Inflammatory macrophage treated with lipopolysaccharide for 4 hours (primary cell): ENCODE results near the gene MMP26.
"Not testable (repeated sequence)": the region's sequence is repeated elsewhere in the genome, so short reads cannot be mapped to it uniquely, and the experiment has no call there.

ENCODE experiments used
- DNase-seq: peaks from one replicate; pipeline ENCODE4 v3.0.0-alpha.2; 2020

MMP26 gene

GRCh38 chr11:4704054-4704789 is at the start of gene MMP26:
MMP26 (plus strand) TSS chr11:4704784.
- DNase-seq: no peak

DNA sequence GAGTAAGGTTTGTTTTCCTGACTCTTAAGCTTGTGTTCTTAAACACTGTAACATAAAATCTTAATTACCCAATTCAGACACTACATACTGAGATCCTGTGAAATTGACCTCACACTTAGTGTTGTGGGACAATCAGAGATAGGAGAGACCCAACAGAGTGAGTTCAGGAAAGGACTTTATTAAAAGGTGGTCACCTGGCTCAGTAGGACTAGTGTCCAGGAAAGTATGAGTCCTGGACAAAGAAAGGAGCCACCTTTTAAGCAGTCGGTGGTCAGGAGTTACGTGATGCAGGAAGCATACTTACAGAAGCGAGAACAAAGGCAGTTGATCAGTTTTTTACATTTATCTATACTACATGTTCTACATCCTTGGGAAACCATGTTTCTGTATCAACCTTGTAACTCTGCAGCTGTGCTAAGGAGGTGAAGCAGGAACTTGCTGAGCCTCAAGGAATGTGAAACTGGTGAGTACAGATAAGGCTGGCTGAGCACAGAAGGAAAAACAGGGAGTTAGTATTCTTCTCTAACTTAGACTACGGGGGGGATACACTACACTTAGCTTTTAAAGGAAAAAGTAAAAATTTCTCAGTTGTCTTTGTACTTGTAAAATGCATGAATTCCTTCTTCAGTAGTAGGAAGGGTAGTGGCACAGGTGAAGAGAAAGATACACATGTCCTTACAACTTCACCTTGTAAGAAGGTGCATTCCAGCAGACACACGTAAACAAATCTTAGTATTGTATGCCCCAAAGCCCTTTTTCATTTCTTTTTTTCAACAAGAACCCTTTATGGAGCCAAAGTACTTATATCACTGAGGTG is 45.7 kb upstream of the MMP26 start:
- no peak for DNase-seq

GRCh38 chr11:4662876-4663275 is 41.7 kb upstream of the MMP26 start:
- no peak for DNase-seq

DNA sequence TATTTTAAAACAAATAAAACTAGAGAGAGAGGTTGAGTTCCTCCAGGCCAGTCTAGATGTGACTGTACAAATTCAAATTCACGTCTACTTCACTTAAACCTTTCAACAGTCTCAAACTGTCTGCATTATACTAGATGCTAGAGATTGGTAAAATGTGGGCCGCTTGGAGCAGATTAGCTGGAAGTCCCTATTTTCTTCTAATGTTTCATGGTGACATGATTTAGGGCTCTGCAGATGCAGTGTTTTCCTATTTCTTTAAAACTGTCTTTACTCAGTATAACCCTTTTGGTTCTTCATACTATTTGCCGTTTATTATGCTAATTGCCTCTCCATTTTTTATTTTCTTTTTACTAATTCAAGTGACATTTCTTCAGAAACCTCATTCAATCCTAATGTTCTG is 40.4 kb upstream of the MMP26 start:
- no peak for DNase-seq

GRCh38 chr11:4664786-4665185 is 39.8 kb upstream of the MMP26 start:
- DNase-seq: no peak

GRCh38 chr11:4665424-4665823 is 39.2 kb upstream of the MMP26 start:
- no peak for DNase-seq

- DNase-seq: no peak
Measured at GRCh38 chr11:4671741-4672140, 32.8 kb upstream of the MMP26 start.

DNA sequence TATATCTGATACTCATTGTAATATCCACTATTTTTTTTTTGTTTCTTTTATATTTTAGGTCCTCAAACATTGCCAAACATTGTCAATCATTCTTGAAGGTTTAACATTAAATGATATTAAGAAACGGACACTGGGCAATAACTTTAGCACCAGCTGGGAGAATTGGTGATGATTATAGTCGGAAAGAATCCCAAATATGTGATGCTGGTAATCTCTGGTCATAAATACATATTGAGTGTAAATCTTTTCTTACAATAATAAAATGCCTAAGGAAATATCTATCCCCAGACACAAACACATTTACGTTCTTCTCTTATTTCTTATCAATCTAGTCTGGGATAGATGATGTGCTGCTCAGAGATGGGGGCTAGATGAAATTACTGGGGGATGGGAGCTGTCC is 32.1 kb upstream of the MMP26 start:
- no peak for DNase-seq

DNA sequence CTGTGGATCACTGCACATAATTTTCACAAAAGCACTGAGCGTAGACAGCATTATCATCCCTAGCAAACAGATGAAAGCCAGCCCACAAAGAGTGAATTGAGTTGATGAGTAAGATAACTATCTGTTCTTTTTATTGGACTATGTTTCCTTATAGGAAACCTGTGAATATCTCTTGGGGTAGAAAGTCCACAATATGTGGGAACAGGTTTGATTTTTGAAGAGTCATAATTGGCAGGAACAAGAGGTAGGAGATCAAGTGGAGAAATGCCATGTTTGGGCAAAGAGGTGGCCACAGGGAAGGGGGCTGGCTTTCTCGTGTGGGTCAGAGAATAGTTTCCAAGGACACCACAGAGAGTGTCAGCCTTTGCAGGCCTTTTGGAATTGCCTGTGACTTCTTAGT is 30.8 kb upstream of the MMP26 start:
- no peak for DNase-seq

DNA sequence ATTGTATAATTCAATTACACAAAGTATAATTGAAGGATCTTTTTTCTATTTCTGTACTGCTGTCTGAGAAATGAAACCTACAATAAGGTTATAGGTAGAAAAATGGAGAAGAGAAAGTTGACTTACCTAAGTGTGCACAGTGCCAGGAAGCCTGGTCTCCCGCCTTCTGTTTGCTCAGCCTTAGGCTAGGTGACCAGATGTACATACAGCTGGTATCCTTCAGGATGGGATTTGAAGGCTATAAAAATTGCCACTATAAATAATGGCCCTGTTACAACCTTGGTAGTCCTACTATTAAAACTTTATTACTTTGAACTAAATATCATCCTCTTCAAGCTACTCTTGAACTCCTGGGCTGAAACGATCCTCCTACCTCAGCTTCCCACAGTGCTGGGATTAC is 26.6 kb upstream of the MMP26 start:
- DNase-seq: no peak

- DNase-seq: no peak
Measured at GRCh38 chr11:4680341-4680740, 24.2 kb upstream of the MMP26 start.

GRCh38 chr11:4682623-4683419 is 21.8 kb upstream of the MMP26 start:
- no peak for DNase-seq

DNA sequence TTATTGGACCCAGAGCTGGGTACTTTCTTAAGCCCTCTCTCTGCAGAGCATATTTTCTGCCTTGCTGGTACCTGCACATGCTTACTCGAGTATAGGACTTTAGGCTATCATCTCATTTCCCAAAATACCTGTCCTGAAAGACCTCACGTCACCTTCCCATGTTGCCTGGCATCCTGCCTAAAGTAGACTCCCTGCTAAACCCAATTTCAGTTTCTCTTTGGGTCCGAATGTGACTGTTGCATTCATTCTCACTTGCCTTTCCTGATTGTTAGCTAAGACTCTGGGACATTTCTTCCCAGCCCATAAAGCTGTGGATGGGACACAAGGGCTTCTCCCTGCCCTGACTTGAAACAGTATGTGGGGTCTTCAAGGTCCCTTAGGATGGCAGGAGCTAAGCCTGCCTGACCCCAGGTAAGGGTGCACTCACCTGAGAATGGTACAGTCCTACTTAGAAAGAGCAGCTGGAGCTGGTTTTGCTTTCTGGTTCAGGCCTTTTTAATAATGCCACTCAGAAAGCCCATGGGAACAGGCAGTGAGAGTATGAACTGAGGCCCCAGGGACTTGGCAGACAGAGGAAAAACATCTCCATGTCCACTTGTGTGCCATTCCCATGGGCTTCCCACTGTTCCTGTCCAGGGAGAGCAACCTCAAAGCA is 19.8 kb upstream of the MMP26 start:
- no peak for DNase-seq

- DNase-seq: no peak
Measured at GRCh38 chr11:4695442-4695841, 9.1 kb upstream of the MMP26 start.

DNA sequence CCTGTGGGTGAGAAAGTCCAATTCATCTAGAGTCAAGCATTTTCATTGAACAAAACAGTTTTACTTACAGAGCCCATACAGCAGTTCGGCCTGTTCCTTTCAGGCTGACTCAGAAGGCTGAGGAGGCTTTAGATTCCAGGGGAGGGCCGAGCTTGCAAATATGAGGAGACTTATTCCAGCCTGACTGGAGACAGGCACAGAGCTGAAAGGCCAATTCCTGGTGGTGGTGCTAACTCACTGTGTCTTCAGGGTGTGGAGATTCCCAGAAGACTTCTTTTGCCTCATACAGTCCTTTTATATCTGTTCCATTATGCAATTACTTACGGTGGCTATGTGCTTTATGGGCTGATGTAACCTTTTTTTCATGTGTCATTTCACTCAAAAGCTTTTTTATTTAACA is 7.0 kb upstream of the MMP26 start, which contains the start of gene OR51E2:
Gene OR51E2 (minus strand): TSS at position 269 of the 400 bp plus-strand sequence. CDS start 15,142 bp downstream, outside the sequence.
- DNase-seq: no peak

DNA sequence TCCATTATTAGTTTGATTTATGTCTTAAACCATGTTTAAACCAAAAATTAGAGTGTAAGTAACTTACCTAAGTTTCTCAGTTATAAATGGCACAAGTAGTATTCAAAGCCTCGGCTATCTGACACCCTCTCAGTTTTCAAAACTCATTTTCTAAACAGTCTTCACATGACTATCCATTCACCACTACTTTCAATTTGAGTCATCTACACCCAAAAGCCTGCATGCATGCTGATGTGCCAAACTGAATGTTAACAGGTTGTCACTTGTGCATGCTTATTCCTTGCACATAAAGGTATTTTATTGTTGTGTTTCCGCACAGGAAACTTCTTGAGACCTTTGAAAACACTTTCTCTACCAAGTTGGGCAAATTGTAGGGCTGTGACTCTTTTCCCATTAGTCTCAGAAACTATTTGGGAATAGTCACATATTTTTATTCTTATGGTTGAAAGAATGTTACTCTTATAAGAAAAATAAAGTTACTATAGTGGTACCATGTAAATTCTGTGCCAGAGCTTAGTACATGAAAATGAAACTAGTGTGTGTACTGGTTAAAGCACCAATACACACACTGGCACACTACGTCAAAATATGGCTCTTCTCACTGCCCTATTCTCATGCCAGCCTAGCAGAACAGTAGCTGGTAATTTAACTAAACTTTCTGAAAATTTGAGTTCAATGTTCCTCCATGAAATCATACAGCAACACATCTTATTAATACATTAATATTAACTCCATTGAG is 4.7 kb upstream of the MMP26 start:
- DNase-seq: no peak

- DNase-seq: no peak
Measured at GRCh38 chr11:4700436-4700820, 4.2 kb upstream of the MMP26 start.

- DNase-seq: no peak
Measured at GRCh38 chr11:4704790-4705334, 278 bp downstream of the MMP26 start.

DNA sequence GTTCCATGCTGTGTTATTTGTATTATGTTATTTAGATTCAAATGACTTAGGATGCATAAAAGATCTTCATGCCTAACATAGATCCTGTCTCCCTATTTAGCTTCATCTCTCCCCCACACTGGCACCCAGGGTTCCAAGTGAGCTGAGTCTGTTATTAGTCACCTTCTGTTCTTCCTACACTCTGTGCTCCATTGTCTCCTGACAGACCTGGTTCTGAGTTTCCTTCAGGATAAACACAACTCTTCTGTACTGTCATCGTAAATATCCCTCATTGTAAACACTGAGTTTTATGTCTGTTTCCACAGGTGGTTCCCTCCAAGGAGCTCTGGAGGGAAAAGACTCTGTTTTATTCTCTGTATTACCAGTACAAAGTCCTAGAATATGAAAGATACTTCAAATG is 8.7 kb downstream of the MMP26 start:
- no peak for DNase-seq

DNA sequence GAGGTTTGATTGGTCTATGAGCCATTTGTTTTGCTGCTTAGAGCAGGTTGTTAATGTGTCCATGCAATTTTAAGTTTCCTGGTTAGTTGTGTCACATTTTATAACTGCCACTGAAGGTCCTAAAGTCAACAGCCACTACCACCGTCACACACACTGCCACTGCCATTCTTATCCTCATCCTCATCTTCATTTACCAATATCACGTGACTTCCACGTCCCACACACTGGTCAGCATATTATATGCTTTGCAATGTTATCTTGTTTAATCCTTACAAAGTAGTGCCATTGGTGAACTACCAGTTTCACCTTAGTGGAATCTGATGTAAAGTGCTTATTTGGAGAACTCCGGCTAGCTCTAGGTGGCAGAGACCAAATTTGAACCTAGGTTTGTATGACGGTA is 9.7 kb downstream of the MMP26 start:
- no peak for DNase-seq

DNA sequence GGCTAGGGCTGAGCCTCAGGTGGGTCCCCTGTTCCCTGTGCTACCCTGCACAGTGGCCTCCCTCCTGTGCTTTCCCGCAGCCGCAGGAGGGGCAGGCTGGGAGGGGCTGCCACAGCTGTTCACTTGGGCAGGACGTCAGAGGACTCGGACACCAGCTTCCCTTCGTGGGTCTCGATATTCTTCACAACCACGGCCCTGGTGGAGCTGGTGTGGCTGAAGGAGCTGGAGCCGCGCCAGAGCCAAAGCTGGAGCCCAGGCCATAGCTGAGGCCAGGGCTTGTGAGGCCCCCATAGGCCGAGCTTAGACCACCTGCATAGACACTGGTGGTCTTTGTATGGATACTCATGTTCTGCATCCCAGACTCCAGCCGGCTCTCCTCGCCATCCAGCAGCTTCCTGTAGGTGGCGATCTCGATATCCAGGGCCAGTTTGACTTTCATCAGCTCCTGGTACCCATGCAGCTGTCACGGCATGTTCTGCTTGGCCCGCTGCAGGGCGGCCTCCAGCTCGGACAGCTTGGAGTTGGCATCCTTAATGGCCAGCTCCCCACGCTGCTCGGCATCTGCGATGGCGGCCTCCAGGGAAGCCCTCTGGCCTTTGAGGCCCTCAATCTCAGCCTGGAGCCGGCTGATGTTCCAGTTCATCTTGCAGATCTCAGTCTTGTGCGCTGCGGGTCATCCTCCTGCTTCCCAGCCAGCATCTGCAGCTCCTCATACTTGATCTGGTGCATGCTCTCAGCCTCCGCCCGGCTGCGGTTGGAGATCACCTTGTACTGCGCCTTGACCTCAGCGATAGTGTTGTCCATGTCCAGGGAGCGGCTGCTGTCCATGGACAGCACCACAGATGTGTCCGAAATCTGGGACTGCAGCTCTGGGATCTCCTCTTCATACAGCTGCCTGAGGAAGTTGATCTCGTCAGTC is 18.3 kb downstream of the MMP26 start:
- DNase-seq: not testable (repeated sequence)
